Measurements from ENCODE around the gene MYO6.

The MYO6 gene

DNA sequence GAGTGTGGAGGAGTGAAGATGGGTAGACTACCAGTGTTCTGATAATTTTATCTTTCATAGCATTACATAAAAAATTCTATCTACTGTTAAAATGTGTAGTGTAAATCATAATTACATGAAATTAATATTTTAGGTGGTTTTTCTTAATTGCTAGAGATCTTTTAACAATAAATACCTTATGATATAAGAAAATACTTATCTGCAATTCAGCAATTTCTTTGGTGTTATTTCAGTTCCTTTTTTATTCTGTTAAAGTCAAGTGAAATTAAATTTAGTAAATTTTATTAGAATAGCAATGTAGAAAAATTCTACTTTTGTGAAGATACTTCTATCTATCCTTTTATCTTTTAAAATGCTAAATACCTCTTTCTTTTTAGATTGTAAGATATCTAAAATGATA is 219.1 kb downstream of the MYO6 start:
- DNase-seq, result no peak

Measured in NCI-H146 (cell line).